Right lobe of liver (tissue), 6 donors: ENCODE data around the gene APOL6. TPM values are rescaled to one million over a fixed set of nuclear protein-coding genes. Genes with fewer than 3 reads are reported as not detected.

Experiments
- ATAC-seq, 4 donors: fragments of 200-7000 bp; cut with Tn5 transposase; one replicate each; pipeline ENCODE4 v1.9.1; 2020; ENCODE audit warnings: mild to moderate bottlenecking in 4 of 4, moderate library complexity in 4 of 4
- DNase-seq, 3 donors: peaks; one replicate each; pipeline ENCODE4 v3.0.0-alpha.2; 2020
- H3K27ac ChIP-seq, 3 donors: fragments of 200-600 bp; one replicate each; pipeline ENCODE4 v1.8.0; 2022
- H3K27me3 ChIP-seq, 2 donors: fragments of 200-600 bp; one replicate each; pipeline ENCODE4 v1.8.0; 2022
- H3K36me3 ChIP-seq, 4 donors: fragments of 200-600 bp; sonication (generic) in 1 of 4; one replicate each; pipeline versions ENCODE4 v1.5.1 to v1.8.0; 2017 to 2022; ENCODE audit warnings: control low read depth in 1 of 4
- H3K4me1 ChIP-seq, 4 donors: fragments of 200-600 bp; sonication (generic) in 1 of 4; one replicate each; pipeline versions ENCODE4 v1.5.1 to v1.8.0; 2017 to 2022; ENCODE audit warnings: control low read depth in 1 of 4
- H3K4me3 ChIP-seq, 3 donors: fragments of 200-600 bp; one replicate each; pipeline ENCODE4 v1.8.0; 2022
- H3K9me3 ChIP-seq, 4 donors: fragments of 200-600 bp; sonication (generic) in 1 of 4; one replicate each; pipeline versions ENCODE4 v1.5.1 to v1.8.0; 2017 to 2022; ENCODE audit warnings: control low read depth in 1 of 4
- CTCF ChIP-seq, 4 donors: fragments of 200-600 bp in 3 of 4; fragments of 450-650 bp in 1 of 4; IDR thresholded peaks; one replicate each; pipeline versions ENCODE4 v1.5.1 to v1.8.0; 2016 to 2022; ENCODE audit warnings: antibody characterized with exemption in 4 of 4, mild to moderate bottlenecking in 2 of 4
- POLR2A ChIP-seq: fragments of 450-650 bp; IDR thresholded peaks from one replicate; pipeline ENCODE4 v1.6.1; 2017; ENCODE audit warnings: antibody characterized with exemption, mild to moderate bottlenecking
- WGBS: methylation state at CpG from one replicate; pipeline ENCODE4 v1.1.6; 2018; ENCODE audit warnings: low coverage, low lambda C conversion rate; ENCODE audit not compliant: insufficient coverage; ENCODE audit errors: missing lambda C conversion rate; 5-methylcytosine and 5-hydroxymethylcytosine counted together
- intact Hi-C, 2 donors: fragments of 100-400 bp; cut with DNase I; formaldehyde crosslinking; loops; one replicate each; pipeline versions ENCODE4 v1.11.2 to v1.14.1; 2022
- total RNA-seq, 6 experiments: library from RNA; depleted of rRNA in 2 of 6; stranded (reverse); fragments of >200 nt in 2 of 6; fragmentation: NEBNext Ultra II Directional in 3 of 6; extraction: Animal tissue kit (Norgen Biotek cat#: 25700) in 3 of 6; gene quantifications; one replicate each; pipeline versions ENCODE4 v1.1.0 to v1.2.4, GENCODE V29; 2016 to 2023
- donor health status: DM: no; HTN: yes; CAD: no.
- donor health status: DM: no; HTN: no; CAD: no.
- donor health status: DM: no; HTN: no; CAD: no.
- donor health status: DM: no; HTN: yes; CAD: no.
- donor health status: DM: no; HTN: yes; CAD: no.

The APOL6 gene
- total RNA-seq, 6 experiments from 2014 or later: 33.5 to 42.7 (median 39.6) TPM

DNA sequence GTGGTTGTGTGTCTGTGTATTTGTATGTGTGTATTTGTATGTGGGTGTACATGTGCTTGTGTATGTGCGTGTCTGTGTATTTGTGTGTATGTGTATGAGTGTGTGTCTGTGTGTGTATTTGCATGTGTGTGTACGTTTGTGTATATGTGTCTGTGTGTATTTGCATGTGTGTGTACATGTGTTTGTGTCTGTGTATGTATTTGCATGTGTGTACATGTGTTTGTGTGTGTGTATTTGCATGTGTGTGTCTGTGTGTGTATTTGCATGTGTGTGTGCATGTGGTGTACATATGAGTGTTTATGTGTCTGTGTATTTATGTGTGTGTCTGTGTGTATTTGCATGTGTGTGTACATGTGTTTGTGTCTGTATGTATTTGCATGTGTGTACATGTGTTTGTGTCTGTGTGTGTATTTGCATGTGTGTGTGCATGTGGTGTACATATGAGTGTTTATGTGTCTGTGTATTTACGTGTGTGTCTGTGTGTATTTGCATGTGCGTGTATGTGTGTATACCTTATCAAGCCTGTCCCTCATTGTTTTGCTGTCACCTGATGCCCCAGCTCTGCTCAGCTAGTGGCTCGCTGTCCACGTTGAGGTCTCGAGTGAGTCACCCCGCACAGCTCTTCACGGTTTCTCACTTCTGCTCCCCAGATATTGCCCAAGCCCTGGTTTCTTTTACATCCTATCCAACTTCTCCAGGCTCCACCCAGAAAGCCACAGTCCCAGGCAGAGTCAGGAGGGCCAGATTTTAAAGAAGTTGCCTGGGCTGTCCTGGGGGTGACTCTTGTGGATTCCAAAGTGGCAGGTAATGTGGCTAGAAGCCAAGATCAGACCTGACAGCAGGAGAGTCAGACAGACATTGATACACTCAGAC is 46.3 kb upstream of the APOL6 start:
- peak in 3 of 4 donors; percentile 21 to 50 (median 43) for ATAC-seq
- intact Hi-C loops: no loop called here

GRCh38 chr22:35604621-35605368 is 43.5 kb upstream of the APOL6 start:
- DNase-seq: peak in 2 of 3 donors; percentile 23 to 42
- peaks cover 0 to 5% (median 1%) of the 10 kb centered on the region in 4 donors for H3K4me1 ChIP-seq
- WGBS: 48% methylated on average over 6 of the region's 9 CpGs
- TF ChIP-seq CTCF (IDR thresholded peaks at IDR 0.05): no peak
- no peak for TF ChIP-seq POLR2A
- H3K36me3 ChIP-seq: no peaks in the 10 kb centered on the region
- no peak overlapping the region for H3K27ac ChIP-seq
- no peaks in the 10 kb centered on the region for H3K27me3 ChIP-seq
- H3K4me3 ChIP-seq: no peak overlapping the region
- H3K9me3 ChIP-seq: no peaks in the 10 kb centered on the region
- ATAC-seq: peak in 2 of 4 donors; percentile 26 to 73
- intact Hi-C loops: no loop called here

More for the DNA sequence above, 46.3 kb upstream of the APOL6 start:
- Histone ChIP-seq H3K9me3 (no peaks in the 10 kb centered on the region), H3K4me3 (no peak overlapping the region), H3K36me3 (no peaks in the 10 kb centered on the region), H3K27me3 (no peaks in the 10 kb centered on the region), H3K27ac (no peak overlapping the region), H3K4me1 (peaks cover 0 to 5% (median 1%) of the 10 kb centered on the region in 4 donors)
- TF ChIP-seq CTCF (IDR thresholded peaks at IDR 0.05): no peak
- TF ChIP-seq POLR2A: no peak
- 57% methylated on average over 8 of the region's 9 CpGs for WGBS
- no peak for DNase-seq

DNA sequence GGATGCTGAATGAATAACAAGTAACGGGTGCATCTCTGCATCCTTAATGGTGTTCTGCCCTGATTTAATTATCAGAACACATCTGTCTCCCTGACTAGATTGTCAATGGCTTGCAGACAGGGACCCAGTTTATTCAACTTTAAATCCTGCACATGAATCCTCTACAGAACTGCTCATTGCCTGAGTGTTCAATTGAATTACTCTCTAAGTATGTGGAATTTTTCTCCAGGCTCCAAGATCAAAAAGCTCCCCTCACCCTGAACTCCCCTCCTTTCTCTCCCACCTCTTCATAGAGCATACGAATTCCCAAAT is 42.9 kb upstream of the APOL6 start:
- ATAC-seq (no peak), DNase-seq (no peak)
- 100% methylated on average over 1 of the region's 2 CpGs for WGBS
- no peaks in the 10 kb centered on the region for H3K27me3 ChIP-seq
- H3K9me3 ChIP-seq: no peaks in the 10 kb centered on the region
- peaks cover 0 to 5% (median 1%) of the 10 kb centered on the region in 4 donors for H3K4me1 ChIP-seq
- no peaks in the 10 kb centered on the region for H3K36me3 ChIP-seq
- H3K27ac ChIP-seq: no peak overlapping the region
- intact Hi-C loops: no loop called here
- H3K4me3 ChIP-seq: no peak overlapping the region
- TF ChIP-seq CTCF (IDR thresholded peaks at IDR 0.05) (no peak), POLR2A (no peak)

GRCh38 chr22:35605851-35606481 is 42.3 kb upstream of the APOL6 start:
- no peaks in the 10 kb centered on the region for H3K27me3 ChIP-seq
- no peak overlapping the region for H3K4me3 ChIP-seq
- intact Hi-C loops: no loop called here
- 63% methylated on average over 12 of the region's 13 CpGs for WGBS
- H3K9me3 ChIP-seq: no peaks in the 10 kb centered on the region
- ATAC-seq (peak; percentile 64 to 82 (median 74)), DNase-seq (peak; percentile 59 to 72 (median 61))
- TF ChIP-seq POLR2A: no peak
- no peak for TF ChIP-seq CTCF (IDR thresholded peaks at IDR 0.05)
- H3K4me1 ChIP-seq: peaks cover 0 to 5% (median 1%) of the 10 kb centered on the region in 4 donors
- no peak overlapping the region for H3K27ac ChIP-seq
- no peaks in the 10 kb centered on the region for H3K36me3 ChIP-seq
